Smooth muscle cell (in vitro differentiated cells): ENCODE measurements around the gene CENPF. TPM values are rescaled to one million over a fixed set of nuclear protein-coding genes. Genes with fewer than 3 reads are reported as not detected.

Experiments
- DNase-seq: peaks from one replicate; lab custom pipeline; 2025; ENCODE audit not compliant: unreplicated experiment; lab: John Stamatoyannopoulos, UW
- H2AFZ ChIP-seq: fragments of 200-600 bp; sonication (generic); 2 replicates; pipeline ENCODE4 v1.6.0; 2016; ENCODE audit warnings: antibody characterized with exemption, low read depth, mild to moderate bottlenecking
- H3F3A ChIP-seq: fragments of 200-600 bp; sonication (generic); 2 replicates; pipeline ENCODE4 v1.6.0; 2017; ENCODE audit warnings: antibody characterized with exemption, low read depth
- H3K27ac ChIP-seq: fragments of 200-600 bp; sonication (generic); 2 replicates; pipeline ENCODE4 v1.5.1; 2016; ENCODE audit warnings: low read depth, mild to moderate bottlenecking
- H3K27me3 ChIP-seq: fragments of 200-600 bp; sonication (generic); 2 replicates; pipeline ENCODE4 v1.6.1; 2016; ENCODE audit warnings: low read depth, mild to moderate bottlenecking
- H3K36me3 ChIP-seq: fragments of 200-600 bp; sonication (generic); 2 replicates; pipeline ENCODE4 v1.5.1; 2016; ENCODE audit warnings: low read depth
- H3K4me1 ChIP-seq: fragments of 200-600 bp; sonication (generic); 2 replicates; pipeline ENCODE4 v1.5.1; 2016; ENCODE audit warnings: low read depth
- H3K4me2 ChIP-seq: fragments of 200-600 bp; sonication (generic); 2 replicates; pipeline ENCODE4 v1.6.0; 2016; ENCODE audit warnings: mild to moderate bottlenecking
- H3K4me3 ChIP-seq: fragments of 200-600 bp; sonication (generic); 2 replicates; pipeline ENCODE4 v1.5.1; 2016; ENCODE audit warnings: mild to moderate bottlenecking
- H3K79me2 ChIP-seq: fragments of 200-600 bp; sonication (generic); 2 replicates; pipeline ENCODE4 v1.6.0; 2016; ENCODE audit warnings: low read depth, mild to moderate bottlenecking
- H3K9ac ChIP-seq: fragments of 200-600 bp; sonication (generic); 2 replicates; pipeline ENCODE4 v1.6.0; 2016; ENCODE audit warnings: low read depth
- H3K9me3 ChIP-seq: fragments of 200-600 bp; sonication (generic); replicated peaks from 2 replicates; pipeline ENCODE4 v1.5.1; 2016; ENCODE audit warnings: low read depth
- H4K20me1 ChIP-seq: fragments of 200-600 bp; sonication (generic); 2 replicates; pipeline ENCODE4 v1.6.0; 2016; ENCODE audit warnings: low read depth
- WGBS: methylation state at CpG from one replicate; pipeline ENCODE4 v1.1.7; 2016; ENCODE audit warnings: low lambda C conversion rate; 5-methylcytosine and 5-hydroxymethylcytosine counted together
- polyA plus RNA-seq: library from polyadenylated mRNA; unstranded; fragments of >200 nt; fragmentation: Nextera tagmentation; extraction: Ambion mirVana; gene quantifications from 2 replicates; pipeline ENCODE4 v1.2.1, GENCODE V29; 2016
- total RNA-seq: library from RNA; depleted of rRNA; stranded (reverse); fragments of >200 nt; gene quantifications from 2 replicates; pipeline ENCODE4 v1.2.3, GENCODE V29; 2014
- TF ChIP-seq, protein P1 (sequence below): fragments of 200-600 bp; sonication (generic); IDR thresholded peaks from 2 replicates; pipeline ENCODE4 v1.5.1; 2017; ENCODE audit warnings: borderline replicate concordance, mild to moderate bottlenecking, antibody characterized with exemption; ENCODE audit not compliant: insufficient read depth, poor library complexity, severe bottlenecking

The CENPF gene
- total and polyA plus RNA-seq, 2 experiments from 2014 or later: 7.4 to 8.3 TPM

DNA sequence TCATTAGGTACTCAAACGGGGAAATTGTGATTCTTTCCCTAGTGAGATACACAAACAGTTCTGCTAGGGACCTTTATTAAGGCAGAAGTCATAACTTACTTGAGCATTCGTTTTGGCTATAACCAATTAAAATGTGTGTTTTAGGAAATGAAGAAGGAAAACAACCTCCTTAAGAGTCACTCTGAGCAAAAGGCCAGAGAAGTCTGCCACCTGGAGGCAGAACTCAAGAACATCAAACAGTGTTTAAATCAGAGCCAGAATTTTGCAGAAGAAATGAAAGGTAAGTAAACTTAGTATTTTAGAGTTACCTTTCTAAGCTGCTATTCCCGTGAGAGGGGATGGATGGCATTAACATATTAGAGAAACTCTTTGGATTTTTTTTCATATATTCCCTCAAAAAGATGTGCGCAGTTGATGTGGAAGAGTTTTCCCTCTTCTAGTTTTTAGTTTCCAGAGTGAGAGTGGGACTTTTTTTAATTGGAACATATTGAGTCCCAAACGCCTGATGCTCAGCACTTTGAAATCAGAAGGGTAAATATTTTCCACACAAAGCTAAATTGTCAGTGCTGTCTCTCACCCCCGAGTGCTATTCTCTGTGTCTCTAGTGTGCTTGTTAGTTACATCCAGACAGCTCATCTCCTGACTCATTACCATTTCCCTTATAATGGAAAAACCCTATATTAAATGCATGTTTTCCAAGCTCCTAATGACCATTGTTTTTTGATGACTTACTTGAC, 34.9 kb downstream of the CENPF start:
- H3K9me3 ChIP-seq: no peaks in the 10 kb centered on the region
- no peak overlapping the region for H3K9ac ChIP-seq
- H2AFZ ChIP-seq: peak overlapping the region; percentile 30
- WGBS: 83% methylated on average over 6 of the region's 6 CpGs
- no peak for DNase-seq
- no peaks in the 10 kb centered on the region for H3K4me1 ChIP-seq
- H3K4me3 ChIP-seq: no peak overlapping the region
- no peak overlapping the region for H3K4me2 ChIP-seq
- no peaks in the 10 kb centered on the region for H3K36me3 ChIP-seq
- H3K27me3 ChIP-seq: no peaks in the 10 kb centered on the region
- H3F3A ChIP-seq: no peaks in the 10 kb centered on the region
- H3K27ac ChIP-seq: no peak overlapping the region
- H3K79me2 ChIP-seq: no peaks in the 10 kb centered on the region
- no peaks in the 10 kb centered on the region for H4K20me1 ChIP-seq
- TF ChIP-seq, protein P1, sequence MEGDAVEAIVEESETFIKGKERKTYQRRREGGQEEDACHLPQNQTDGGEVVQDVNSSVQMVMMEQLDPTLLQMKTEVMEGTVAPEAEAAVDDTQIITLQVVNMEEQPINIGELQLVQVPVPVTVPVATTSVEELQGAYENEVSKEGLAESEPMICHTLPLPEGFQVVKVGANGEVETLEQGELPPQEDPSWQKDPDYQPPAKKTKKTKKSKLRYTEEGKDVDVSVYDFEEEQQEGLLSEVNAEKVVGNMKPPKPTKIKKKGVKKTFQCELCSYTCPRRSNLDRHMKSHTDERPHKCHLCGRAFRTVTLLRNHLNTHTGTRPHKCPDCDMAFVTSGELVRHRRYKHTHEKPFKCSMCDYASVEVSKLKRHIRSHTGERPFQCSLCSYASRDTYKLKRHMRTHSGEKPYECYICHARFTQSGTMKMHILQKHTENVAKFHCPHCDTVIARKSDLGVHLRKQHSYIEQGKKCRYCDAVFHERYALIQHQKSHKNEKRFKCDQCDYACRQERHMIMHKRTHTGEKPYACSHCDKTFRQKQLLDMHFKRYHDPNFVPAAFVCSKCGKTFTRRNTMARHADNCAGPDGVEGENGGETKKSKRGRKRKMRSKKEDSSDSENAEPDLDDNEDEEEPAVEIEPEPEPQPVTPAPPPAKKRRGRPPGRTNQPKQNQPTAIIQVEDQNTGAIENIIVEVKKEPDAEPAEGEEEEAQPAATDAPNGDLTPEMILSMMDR: peak; percentile 69

DNA sequence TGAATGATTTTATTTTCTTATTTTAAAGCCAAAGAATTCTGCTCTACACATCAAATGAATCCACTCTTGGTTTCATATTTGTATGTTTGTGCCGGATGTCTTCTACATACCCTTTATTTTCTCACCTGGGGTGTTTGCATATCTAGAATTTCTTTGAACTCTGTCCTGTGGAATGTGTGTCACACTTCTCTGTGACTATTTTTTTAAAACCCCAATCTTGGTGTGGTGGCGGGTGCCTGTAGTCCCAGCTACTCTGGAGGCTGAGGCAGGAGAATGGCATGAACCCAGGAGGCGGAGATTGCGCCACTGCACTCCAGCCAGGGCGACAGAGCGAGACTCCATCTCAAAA, 35.4 kb downstream of the CENPF start:
- Histone ChIP-seq H3K4me2 (no peak overlapping the region), H3F3A (no peaks in the 10 kb centered on the region), H3K36me3 (no peaks in the 10 kb centered on the region), H3K4me3 (no peak overlapping the region), H3K9me3 (no peaks in the 10 kb centered on the region), H3K27ac (no peak overlapping the region), H3K79me2 (no peaks in the 10 kb centered on the region), H3K4me1 (no peaks in the 10 kb centered on the region), H2AFZ (no peak overlapping the region), H3K9ac (no peak overlapping the region), H4K20me1 (no peaks in the 10 kb centered on the region), H3K27me3 (no peaks in the 10 kb centered on the region)
- DNase-seq: no peak
- TF ChIP-seq, protein P1: no peak
- 88% methylated on average over 6 of the region's 6 CpGs for WGBS

DNA sequence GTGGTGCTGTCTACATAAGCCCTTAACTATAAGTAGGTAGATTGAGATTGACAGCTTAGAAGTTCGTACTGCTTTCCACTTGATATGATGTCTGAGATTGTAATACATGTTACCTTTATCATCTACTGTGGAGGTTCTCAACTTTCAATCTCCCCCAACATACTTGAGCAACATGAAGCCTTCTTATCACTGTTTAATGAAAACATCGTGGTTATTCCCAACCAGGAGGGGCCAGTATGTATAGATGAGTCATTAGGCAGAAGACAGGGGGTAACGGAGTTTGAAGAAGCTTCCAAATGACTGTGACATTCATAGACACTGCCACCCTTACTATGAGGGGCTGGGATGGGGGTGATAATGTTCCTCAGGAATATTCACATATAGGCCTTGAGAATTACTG, 36.0 kb downstream of the CENPF start:
- 65% methylated on average over 3 of the region's 3 CpGs for WGBS
- H3F3A ChIP-seq: no peaks in the 10 kb centered on the region
- no peaks in the 10 kb centered on the region for H3K9me3 ChIP-seq
- H3K9ac ChIP-seq: no peak overlapping the region
- H3K4me2 ChIP-seq: no peak overlapping the region
- H4K20me1 ChIP-seq: no peaks in the 10 kb centered on the region
- H3K27me3 ChIP-seq: no peaks in the 10 kb centered on the region
- no peak overlapping the region for H3K4me3 ChIP-seq
- no peak overlapping the region for H2AFZ ChIP-seq
- no peaks in the 10 kb centered on the region for H3K79me2 ChIP-seq
- TF ChIP-seq, protein P1: no peak
- no peaks in the 10 kb centered on the region for H3K4me1 ChIP-seq
- no peaks in the 10 kb centered on the region for H3K36me3 ChIP-seq
- H3K27ac ChIP-seq: no peak overlapping the region
- no peak for DNase-seq
